Activated CD4-positive, alpha-beta T cell treated with anti-CD3 and anti-CD28 coated beads, Interleukin-2, amount 10 ng/mL, durations not matched to agents 7 days and 5 days (primary cell): Measurements from ENCODE around the gene ITK. TPM values are rescaled to one million over a fixed set of nuclear protein-coding genes. Genes with fewer than 3 reads are reported as not detected.
A peak's percentile ranks its signal among the peaks of the same experiment; 100 is the strongest.
"Not testable (repeated sequence)": the region's sequence is repeated elsewhere in the genome, so short reads cannot be mapped to it uniquely, and the experiment has no call there.

ENCODE experiments used
- CTCF ChIA-PET: fragments of 350-600 bp; sonication (Branson Sonifier 250); formaldehyde crosslinking; loops from one replicate; lab custom pipeline; 2021; ENCODE audit warnings: antibody characterized with exemption; lab: Charles Lee
- POLR2A ChIA-PET: fragments of 350-600 bp; sonication (Branson Sonifier 250); formaldehyde crosslinking; loops from one replicate; lab custom pipeline; 2021; ENCODE audit warnings: antibody characterized with exemption; lab: Charles Lee
- DNase-seq: peaks from one replicate; pipeline ENCODE4 v3.0.0-alpha.2; 2020
- H3K27ac Mint-ChIP-seq: one replicate; pipeline ENCODE4 v1.8.0; 2021; ENCODE audit warnings: mild to moderate bottlenecking, moderate library complexity, mixed read lengths
- H3K27me3 Mint-ChIP-seq: one replicate; pipeline ENCODE4 v1.8.0; 2021; ENCODE audit warnings: mixed read lengths
- H3K36me3 Mint-ChIP-seq: one replicate; pipeline ENCODE4 v1.8.0; 2021; ENCODE audit warnings: low read depth, mixed read lengths
- H3K4me1 Mint-ChIP-seq: one replicate; pipeline ENCODE4 v1.8.0; 2021; ENCODE audit warnings: mixed read lengths
- H3K4me3 Mint-ChIP-seq: one replicate; pipeline ENCODE4 v1.8.0; 2021; ENCODE audit warnings: mild to moderate bottlenecking, moderate library complexity, mixed read lengths
- H3K9me3 Mint-ChIP-seq: one replicate; pipeline ENCODE4 v1.8.0; 2021; ENCODE audit warnings: mixed read lengths
- total RNA-seq, 2 experiments: library from RNA; stranded (reverse); gene quantifications; one replicate each; pipeline ENCODE4 v1.2.3, GENCODE V29; 2021

ITK gene
- total RNA-seq, 2 experiments from 2014 or later = 258 to 306 TPM

DNA sequence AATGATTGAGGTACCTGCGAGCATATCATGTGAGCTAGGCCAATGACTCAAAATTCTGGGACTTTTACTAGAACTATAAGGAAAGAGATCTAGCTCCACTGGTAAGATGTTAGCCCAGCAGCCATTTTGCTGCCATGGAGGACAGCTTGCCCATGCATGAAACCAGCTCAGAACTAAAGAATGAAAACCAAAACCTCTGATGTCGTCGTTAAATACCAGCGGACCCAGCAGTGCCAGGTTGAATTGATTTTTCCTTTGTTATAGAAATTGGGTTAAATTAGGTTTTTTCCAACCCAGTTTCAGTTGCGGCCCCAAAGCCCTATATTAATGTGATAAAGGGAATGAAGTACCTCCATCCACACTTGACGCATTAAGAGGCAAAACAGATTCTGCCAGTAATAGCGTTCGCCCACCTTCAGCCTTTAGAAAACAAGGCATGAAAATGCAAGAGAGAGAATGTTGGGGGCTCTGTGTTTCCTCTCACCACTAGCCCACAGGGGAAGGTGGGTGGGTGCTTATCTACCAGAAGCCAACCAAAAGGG is 5.5 kb upstream of the ITK start:
- ChIA-PET CTCF (interaction anchor here (0.7 to 3.0 kb wide), 9 partner anchors 9 to 32 kb away, joined by 3 to 21 read pairs (median 4); partner anchors contain the start of genes GARIN3 and MED7), POLR2A (no interaction called here)
- Mint-ChIP-seq H3K27me3 (no peaks in the 10 kb centered on the region), H3K27ac (peak overlapping the region; percentile 65), H3K9me3 (peaks cover 17% of the 10 kb centered on the region), H3K4me3 (no peak overlapping the region), H3K36me3 (peaks cover 24% of the 10 kb centered on the region), H3K4me1 (peaks cover 83% of the 10 kb centered on the region)
- DNase-seq = no peak

DNA sequence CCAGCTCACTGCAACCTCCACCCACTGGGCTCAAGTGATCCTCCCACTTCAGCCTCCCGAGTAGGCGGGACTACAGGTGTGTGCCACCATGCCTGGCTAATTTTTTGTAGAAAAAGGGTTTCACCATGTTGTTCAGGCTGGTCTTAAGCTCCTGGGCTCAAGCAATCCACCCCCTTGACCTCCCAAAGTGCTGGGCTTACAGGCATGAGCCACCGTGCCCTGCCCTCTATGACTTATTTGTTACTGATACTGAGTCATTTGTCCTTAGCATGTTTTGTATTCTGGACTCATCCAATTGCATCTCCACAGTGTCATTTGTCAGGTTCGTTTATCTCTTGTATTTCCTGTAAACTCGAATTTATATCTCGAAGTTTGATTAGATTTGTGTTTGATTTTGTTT is 2.7 kb upstream of the ITK start:
- CTCF ChIA-PET = interaction anchor here (0.6 to 2.1 kb wide), 3 partner anchors 26 to 138 kb away, joined by 3 to 6 read pairs (median 4); no protein-coding TSS in a partner anchor
- H3K27ac Mint-ChIP-seq = peak overlapping the region; percentile 99
- POLR2A ChIA-PET = no interaction called here

DNA sequence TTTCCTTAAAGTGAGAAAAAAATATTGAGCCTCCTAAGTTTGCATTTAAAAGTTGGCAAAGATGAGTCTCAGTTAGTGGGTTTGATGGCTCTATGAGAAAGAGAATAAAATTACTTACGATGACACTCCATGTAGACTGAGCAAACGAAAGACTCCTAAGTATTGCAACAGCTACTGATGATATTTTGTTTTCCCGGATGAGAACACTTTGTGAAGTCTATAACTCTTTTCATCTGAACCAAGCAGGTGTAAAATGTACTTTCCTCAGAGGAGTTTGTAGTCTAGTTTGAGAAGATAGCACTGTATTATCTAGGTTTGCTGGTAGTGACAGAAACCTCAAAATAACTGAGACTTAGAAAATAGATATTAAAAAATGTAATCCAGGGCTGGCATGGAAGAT is 1.7 kb upstream of the ITK start:
- CTCF ChIA-PET = interaction anchor here (0.8 to 2.1 kb wide), 7 partner anchors 11 to 93 kb away, joined by 3 to 6 read pairs (median 3); no protein-coding TSS in a partner anchor
- Mint-ChIP-seq H3K4me3 (peak overlapping the region; percentile 97), H3K9me3 (peaks cover 7% of the 10 kb centered on the region), H3K36me3 (peaks cover 46% of the 10 kb centered on the region), H3K27ac (peak overlapping the region; percentile 99), H3K4me1 (peaks cover 53% of the 10 kb centered on the region), H3K27me3 (no peaks in the 10 kb centered on the region)
- POLR2A ChIA-PET = interaction anchor here (1.1 kb wide), 1 partner anchor 11 kb away, joined by 4 read pairs; no protein-coding TSS in a partner anchor
- DNase-seq = no peak

More for the DNA sequence above, 2.7 kb upstream of the ITK start:
- Mint-ChIP-seq H3K9me3 (peaks cover 7% of the 10 kb centered on the region), H3K4me1 (peaks cover 58% of the 10 kb centered on the region), H3K4me3 (peak overlapping the region; percentile 97), H3K27me3 (no peaks in the 10 kb centered on the region), H3K36me3 (peaks cover 37% of the 10 kb centered on the region)
- no peak for DNase-seq

DNA sequence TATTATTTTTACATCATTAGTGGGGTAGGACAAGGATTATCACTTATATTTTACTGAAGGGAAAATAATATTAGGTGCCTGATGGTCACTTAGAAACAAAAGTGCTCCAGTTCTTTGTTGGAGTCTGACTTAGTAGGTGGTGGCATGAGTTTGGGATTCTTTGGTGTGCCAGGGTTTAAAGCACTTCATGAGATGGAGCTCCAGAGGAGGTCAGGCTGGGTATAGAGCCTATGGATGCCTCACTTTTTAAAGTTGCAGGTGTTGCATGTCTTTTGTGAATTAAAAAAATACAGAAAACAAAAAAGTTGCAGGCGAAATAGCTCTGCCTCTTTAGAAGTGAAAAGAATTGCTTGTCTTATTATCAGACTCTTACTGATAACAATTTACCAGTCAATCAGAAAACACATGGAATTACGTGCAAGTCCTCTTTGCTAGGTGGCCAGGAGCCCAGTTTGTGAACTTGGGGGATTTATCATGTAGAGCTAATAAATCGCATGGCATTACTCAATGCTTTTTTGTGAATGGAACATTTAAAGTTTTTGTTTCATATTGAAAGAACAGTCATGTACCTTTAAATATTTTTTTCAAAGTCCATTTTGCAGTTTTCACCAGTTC is 1.6 kb downstream of the ITK start:
- no peak for DNase-seq
- ChIA-PET CTCF (interaction anchor here (1.2 to 1.3 kb wide), 2 partner anchors 10 to 33 kb away, joined by 4 to 6 read pairs; no protein-coding TSS in a partner anchor), POLR2A (interaction anchor here (1.1 kb wide), 1 partner anchor 31 kb away, joined by 4 read pairs; no protein-coding TSS in a partner anchor)
- H3K36me3 Mint-ChIP-seq = peaks cover 70% of the 10 kb centered on the region
- H3K4me1 Mint-ChIP-seq = peaks cover 52% of the 10 kb centered on the region
- H3K9me3 Mint-ChIP-seq = peaks cover 5% of the 10 kb centered on the region
- H3K27ac Mint-ChIP-seq = peak overlapping the region; percentile 99
- no peaks in the 10 kb centered on the region for H3K27me3 Mint-ChIP-seq
- peak overlapping the region; percentile 97 for H3K4me3 Mint-ChIP-seq

DNA sequence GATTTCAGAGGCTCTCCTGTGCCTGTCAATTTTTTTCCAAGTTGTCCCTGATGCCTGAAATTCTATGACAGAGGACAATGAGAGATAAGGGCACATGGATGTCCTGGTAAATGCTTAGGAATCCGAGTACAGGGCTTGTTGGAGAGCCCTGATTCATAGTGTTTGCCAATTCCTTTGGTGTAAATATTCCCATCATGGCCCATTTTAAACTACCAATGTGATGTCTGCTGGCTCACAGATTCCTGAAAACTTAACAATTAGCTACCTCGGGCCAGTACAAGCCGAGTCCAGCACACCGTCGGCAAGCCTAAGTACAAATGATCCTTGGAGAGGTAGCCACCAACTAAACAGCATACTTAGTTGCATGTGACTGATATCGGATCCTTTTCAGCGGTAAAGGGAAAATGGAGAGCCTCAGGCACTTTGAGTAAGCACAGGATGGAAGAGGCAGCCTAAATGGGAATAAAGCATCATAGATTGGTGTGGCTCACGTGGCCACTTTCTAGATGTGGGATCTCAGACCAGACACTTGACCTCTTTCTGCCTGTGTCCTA is 3.6 kb downstream of the ITK start:
- Mint-ChIP-seq H3K27me3 (no peaks in the 10 kb centered on the region), H3K4me1 (peaks cover 52% of the 10 kb centered on the region), H3K9me3 (no peaks in the 10 kb centered on the region), H3K36me3 (peaks cover 78% of the 10 kb centered on the region), H3K27ac (peak overlapping the region; percentile 83), H3K4me3 (peak overlapping the region; percentile 97)
- no peak for DNase-seq
- ChIA-PET CTCF (interaction anchor here (0.5 to 2.4 kb wide), 4 partner anchors 33 to 195 kb away, joined by 3 to 9 read pairs (median 4); no protein-coding TSS in a partner anchor), POLR2A (interaction anchor here (0.6 to 1.2 kb wide), 3 partner anchors 28 to 257 kb away, joined by 4 to 5 read pairs (median 4); partner anchors contain the start of gene MED7)

DNA sequence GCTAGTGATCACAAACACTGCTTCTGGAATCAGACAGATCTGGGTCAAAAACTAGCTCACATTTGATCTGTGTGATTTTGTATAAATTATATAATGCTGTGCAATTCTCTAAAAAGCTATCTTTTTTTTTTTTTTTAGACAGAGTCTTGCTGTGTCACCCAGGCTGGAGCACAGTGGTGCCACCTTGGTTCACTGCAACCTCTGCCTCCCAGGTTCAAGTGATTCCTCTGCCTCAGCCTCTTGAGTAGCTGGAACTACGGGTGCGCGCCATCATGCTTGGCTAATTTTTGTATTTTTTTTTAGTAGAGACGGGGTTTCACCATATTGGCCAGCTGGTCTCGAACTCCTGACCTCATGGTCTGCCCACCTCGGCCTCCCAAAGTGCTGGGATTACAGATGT is 4.5 kb downstream of the ITK start:
- Mint-ChIP-seq H3K4me1 (peaks cover 52% of the 10 kb centered on the region), H3K4me3 (peak overlapping the region; percentile 97), H3K36me3 (peaks cover 85% of the 10 kb centered on the region), H3K27ac (peak overlapping the region; percentile 69)
- POLR2A ChIA-PET = interaction anchor here (0.6 to 1.2 kb wide), 2 partner anchors 29 to 83 kb away, joined by 4 to 7 read pairs; no protein-coding TSS in a partner anchor
- H3K9me3 Mint-ChIP-seq, DNase-seq, H3K27me3 Mint-ChIP-seq: not testable (repeated sequence)
- CTCF ChIA-PET = interaction anchor here (0.6 to 2.4 kb wide), 8 partner anchors 13 to 449 kb away, joined by 3 to 9 read pairs (median 3); no protein-coding TSS in a partner anchor

DNA sequence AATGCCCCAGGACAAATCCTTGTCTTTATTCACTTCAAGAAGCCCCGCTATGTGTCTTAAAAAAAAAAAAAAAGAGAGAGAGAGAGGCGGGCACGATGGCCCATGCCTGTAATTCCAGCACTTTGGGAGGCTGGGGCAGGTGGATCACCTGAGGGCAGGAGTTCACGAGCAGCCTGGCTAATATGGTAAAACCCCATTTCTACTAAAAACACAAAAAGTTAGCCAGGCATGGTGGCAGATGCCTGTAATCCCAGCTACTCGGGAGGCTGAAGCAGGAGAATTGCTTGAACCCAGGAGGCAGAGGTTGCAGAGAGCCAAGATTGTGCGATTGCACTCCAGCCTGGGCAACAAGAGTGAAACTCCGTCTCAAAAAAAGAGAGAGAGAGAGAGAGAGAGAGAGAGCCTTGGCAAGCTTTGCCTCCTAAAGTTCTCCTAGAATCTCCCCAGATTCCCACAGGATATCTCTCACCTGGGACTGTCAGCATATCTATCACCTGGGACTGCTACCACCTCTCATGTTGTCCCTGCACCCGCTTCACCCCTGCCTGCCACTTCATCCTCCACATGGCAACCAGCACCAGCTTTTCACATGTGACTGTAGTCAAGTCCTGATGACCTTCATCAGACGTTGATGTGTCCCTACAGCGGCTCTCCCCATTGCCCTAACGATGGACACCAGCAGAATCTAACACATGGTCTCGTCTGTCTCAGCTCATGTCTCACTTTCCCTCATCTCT is 5.8 kb downstream of the ITK start:
- Mint-ChIP-seq H3K36me3 (peaks cover 89% of the 10 kb centered on the region), H3K4me1 (peaks cover 59% of the 10 kb centered on the region), H3K27ac (peak overlapping the region; percentile 74), H3K9me3 (no peaks in the 10 kb centered on the region), H3K27me3 (no peaks in the 10 kb centered on the region), H3K4me3 (peak overlapping the region; percentile 97)
- no peak for DNase-seq
- ChIA-PET POLR2A (interaction anchor here (0.6 to 1.9 kb wide), 3 partner anchors 16 to 64 kb away, joined by 3 to 4 read pairs (median 3); partner anchors contain the start of gene MED7), CTCF (interaction anchor here (1.0 to 1.9 kb wide), 6 partner anchors 11 to 126 kb away, joined by 3 to 8 read pairs (median 3); no protein-coding TSS in a partner anchor)

DNA sequence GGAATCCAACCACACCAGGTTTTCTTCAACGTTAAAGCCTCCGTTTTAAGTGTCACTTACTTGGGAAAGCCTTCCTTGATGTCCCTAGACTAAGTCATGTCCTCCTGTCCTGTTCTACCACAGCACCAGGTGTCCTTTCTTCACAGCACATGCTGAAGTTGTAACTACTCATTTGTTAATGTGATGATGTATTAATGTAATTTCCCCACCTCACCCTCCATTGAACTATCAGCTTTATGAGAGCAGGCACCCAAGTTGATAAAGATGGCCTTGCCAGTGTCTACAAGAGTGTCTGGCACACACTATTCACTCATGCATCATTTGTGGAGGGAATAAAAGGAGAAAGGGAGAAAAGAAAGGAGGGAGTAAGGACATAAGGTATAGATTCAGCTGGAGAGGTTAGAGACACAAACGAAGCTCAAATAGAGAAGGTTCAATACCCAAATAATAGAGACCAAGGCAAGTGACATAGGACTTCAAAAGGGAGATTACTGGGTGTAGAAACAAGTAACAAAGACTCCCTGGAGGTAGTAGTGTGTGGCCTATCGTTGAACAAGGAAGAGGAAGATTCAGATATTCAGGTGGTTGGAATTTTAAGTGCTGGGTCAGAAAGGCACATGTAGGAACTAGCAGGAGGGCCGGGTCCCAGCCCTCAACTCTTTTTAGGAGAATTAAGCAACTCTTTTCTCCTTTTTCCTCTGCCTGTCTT is 6.6 kb downstream of the ITK start:
- no peak for DNase-seq
- Mint-ChIP-seq H3K4me1 (peaks cover 65% of the 10 kb centered on the region), H3K27ac (peak overlapping the region; percentile 74), H3K4me3 (peak overlapping the region; percentile 97), H3K9me3 (no peaks in the 10 kb centered on the region), H3K36me3 (peaks cover 88% of the 10 kb centered on the region), H3K27me3 (no peaks in the 10 kb centered on the region)
- ChIA-PET POLR2A (interaction anchor here (0.6 to 1.9 kb wide), 3 partner anchors 16 to 64 kb away, joined by 3 to 4 read pairs (median 3); partner anchors contain the start of gene MED7), CTCF (interaction anchor here (0.6 to 1.9 kb wide), 8 partner anchors 10 to 164 kb away, joined by 3 to 8 read pairs (median 3); no protein-coding TSS in a partner anchor)

DNA sequence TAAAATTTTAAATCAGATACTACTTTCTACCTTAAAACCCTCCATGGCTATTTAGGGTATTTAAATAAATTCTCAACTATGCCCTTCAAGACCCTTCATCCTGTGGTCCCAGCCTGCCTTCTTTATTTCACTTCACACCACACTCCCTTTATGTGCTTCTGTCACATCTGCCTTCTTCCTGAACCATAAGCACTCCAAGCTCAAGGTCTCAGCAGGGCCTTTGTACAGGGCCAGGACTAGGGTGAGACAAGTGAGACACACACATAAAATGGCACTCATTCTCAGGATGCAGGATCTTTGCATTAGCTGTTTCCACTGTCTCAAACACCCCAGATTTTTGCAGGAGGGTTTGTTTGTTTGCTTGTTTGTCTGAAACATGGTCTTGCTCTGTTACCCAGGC is 7.6 kb downstream of the ITK start:
- peaks cover 5% of the 10 kb centered on the region for H3K9me3 Mint-ChIP-seq
- POLR2A ChIA-PET = interaction anchor here (0.6 to 1.9 kb wide), 2 partner anchors 45 to 46 kb away, joined by 3 to 4 read pairs; partner anchors contain the start of gene MED7
- peaks cover 75% of the 10 kb centered on the region for H3K4me1 Mint-ChIP-seq

DNA sequence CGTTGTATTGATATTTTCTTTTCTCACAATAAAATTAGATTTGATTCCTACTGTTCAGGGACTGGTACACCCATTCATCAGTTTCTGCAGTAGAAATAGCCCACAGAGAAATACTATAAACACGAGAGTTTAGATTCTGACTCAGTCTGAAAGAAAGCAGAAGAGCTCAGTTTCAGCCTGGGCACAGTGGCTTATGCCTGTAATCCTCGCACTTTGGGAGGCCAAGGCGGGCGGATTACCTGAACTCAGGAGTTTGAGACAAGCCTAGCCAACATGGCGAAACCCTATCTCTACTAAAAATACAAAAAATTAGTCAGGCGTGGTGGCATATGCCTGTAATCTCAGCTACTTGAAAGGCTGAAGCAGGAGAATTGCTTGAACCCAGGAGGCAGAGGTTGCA is 8.6 kb downstream of the ITK start:
- Mint-ChIP-seq H3K4me1 (peaks cover 85% of the 10 kb centered on the region), H3K4me3 (peak overlapping the region; percentile 97), H3K36me3 (peaks cover 89% of the 10 kb centered on the region), H3K27me3 (no peaks in the 10 kb centered on the region), H3K9me3 (peaks cover 5% of the 10 kb centered on the region), H3K27ac (peak overlapping the region; percentile 74)
- no peak for DNase-seq
- ChIA-PET POLR2A (interaction anchor here (1.5 kb wide), 1 partner anchor 9 kb away, joined by 7 read pairs; the partner anchor contains the start of gene ITK), CTCF (interaction anchor here (0.6 to 3.0 kb wide), 13 partner anchors 10 to 530 kb away, joined by 3 to 16 read pairs (median 3); no protein-coding TSS in a partner anchor)

More for the DNA sequence above, 7.6 kb downstream of the ITK start:
- DNase-seq = no peak
- peak overlapping the region; percentile 97 for H3K4me3 Mint-ChIP-seq
- H3K36me3 Mint-ChIP-seq = peaks cover 90% of the 10 kb centered on the region
- CTCF ChIA-PET = interaction anchor here (0.6 to 1.9 kb wide), 6 partner anchors 9 to 340 kb away, joined by 3 to 8 read pairs (median 4); no protein-coding TSS in a partner anchor
- peak overlapping the region; percentile 74 for H3K27ac Mint-ChIP-seq
- no peaks in the 10 kb centered on the region for H3K27me3 Mint-ChIP-seq
